Mucosa of descending colon (tissue), 3 donors: ENCODE measurements around the gene PUSL1. TPM values are rescaled to one million over a fixed set of nuclear protein-coding genes. Genes with fewer than 3 reads are reported as not detected.

Experiments used
- ATAC-seq: fragments of 200-7000 bp; cut with Tn5 transposase; one replicate; pipeline ENCODE4 v1.9.1; 2020; ENCODE audit warnings: mild to moderate bottlenecking, moderate library complexity
- DNase-seq, 3 donors: peaks; one replicate each; pipeline ENCODE4 v3.0.0-alpha.2; 2020
- H3K36me3 ChIP-seq: fragments of 200-600 bp; one replicate; pipeline ENCODE4 v1.8.0; 2021; ENCODE audit warnings: low read depth, mild to moderate bottlenecking
- H3K4me1 ChIP-seq: fragments of 200-600 bp; one replicate; pipeline ENCODE4 v1.8.0; 2021; ENCODE audit warnings: low read depth, mild to moderate bottlenecking
- H3K4me3 ChIP-seq: fragments of 200-600 bp; one replicate; pipeline ENCODE4 v1.8.0; 2021; ENCODE audit warnings: mild to moderate bottlenecking
- H3K9me3 ChIP-seq: fragments of 200-600 bp; one replicate; pipeline ENCODE4 v1.8.0; 2021; ENCODE audit warnings: mild to moderate bottlenecking
- intact Hi-C, 2 donors: fragments of 100-400 bp; cut with DNase I in 1 of 2; cut with micrococcal nuclease in 1 of 2; formaldehyde crosslinking; loops; one replicate each; pipeline versions ENCODE4 v1.11.0 to v1.11.1; 2022; cut with DNase I, micrococcal nuclease
- total RNA-seq, 3 donors: library from RNA; stranded (reverse); fragmentation: NEBNext Ultra II Directional in 2 of 3; extraction: Animal tissue kit (Norgen Biotek cat#: 25700) in 2 of 3; gene quantifications; one replicate each; pipeline versions ENCODE4 v1.2.1 to v1.2.4, GENCODE V29; 2021 to 2023
- TF ChIP-seq, protein P1 (sequence below): fragments of 200-600 bp; IDR thresholded peaks from one replicate; pipeline ENCODE4 v1.8.0; 2022; ENCODE audit warnings: antibody characterized with exemption, mild to moderate bottlenecking
- donor health status: DM: no; HTN: no; CAD: no; lungs with moderate emphysema.
- donor health status: DM: no; HTN: no; CAD: no.
- donor health status: DM: no; HTN: yes; CAD: no.

The PUSL1 gene
- total RNA-seq, 3 donors from 2014 or later, result 12.4 to 15.9 (median 15.4) TPM

- Histone ChIP-seq H3K9me3 (no peaks in the 10 kb centered on the region), H3K4me3 (no peak overlapping the region), H3K36me3 (no peaks in the 10 kb centered on the region), H3K4me1 (peaks cover 23% of the 10 kb centered on the region)
- intact Hi-C loops, result no loop called here
- DNase-seq (no peak), ATAC-seq (no peak)
- TF ChIP-seq, protein P1, sequence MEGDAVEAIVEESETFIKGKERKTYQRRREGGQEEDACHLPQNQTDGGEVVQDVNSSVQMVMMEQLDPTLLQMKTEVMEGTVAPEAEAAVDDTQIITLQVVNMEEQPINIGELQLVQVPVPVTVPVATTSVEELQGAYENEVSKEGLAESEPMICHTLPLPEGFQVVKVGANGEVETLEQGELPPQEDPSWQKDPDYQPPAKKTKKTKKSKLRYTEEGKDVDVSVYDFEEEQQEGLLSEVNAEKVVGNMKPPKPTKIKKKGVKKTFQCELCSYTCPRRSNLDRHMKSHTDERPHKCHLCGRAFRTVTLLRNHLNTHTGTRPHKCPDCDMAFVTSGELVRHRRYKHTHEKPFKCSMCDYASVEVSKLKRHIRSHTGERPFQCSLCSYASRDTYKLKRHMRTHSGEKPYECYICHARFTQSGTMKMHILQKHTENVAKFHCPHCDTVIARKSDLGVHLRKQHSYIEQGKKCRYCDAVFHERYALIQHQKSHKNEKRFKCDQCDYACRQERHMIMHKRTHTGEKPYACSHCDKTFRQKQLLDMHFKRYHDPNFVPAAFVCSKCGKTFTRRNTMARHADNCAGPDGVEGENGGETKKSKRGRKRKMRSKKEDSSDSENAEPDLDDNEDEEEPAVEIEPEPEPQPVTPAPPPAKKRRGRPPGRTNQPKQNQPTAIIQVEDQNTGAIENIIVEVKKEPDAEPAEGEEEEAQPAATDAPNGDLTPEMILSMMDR, result no peak
These were observed 26.9 kb downstream of the PUSL1 start for GRCh38 chr1:1335283-1335682.

- H3K4me1 ChIP-seq, result peaks cover 19% of the 10 kb centered on the region
- no peak for ATAC-seq
- H3K4me3 ChIP-seq, result no peak overlapping the region
- no peaks in the 10 kb centered on the region for H3K36me3 ChIP-seq
- TF ChIP-seq, protein P1, result no peak
- no peak for DNase-seq
- no peaks in the 10 kb centered on the region for H3K9me3 ChIP-seq
- intact Hi-C loops, result no loop called here
These were observed 27.4 kb downstream of the PUSL1 start for GRCh38 chr1:1335792-1336248.

GRCh38 chr1:1336446-1336845 is 28.0 kb downstream of the PUSL1 start:
- intact Hi-C loops, result no loop called here
- H3K4me1 ChIP-seq, result peaks cover 15% of the 10 kb centered on the region
- ATAC-seq (no peak), DNase-seq (no peak)
- no peaks in the 10 kb centered on the region for H3K36me3 ChIP-seq
- TF ChIP-seq, protein P1, result no peak
- H3K9me3 ChIP-seq, result no peaks in the 10 kb centered on the region
- H3K4me3 ChIP-seq, result no peak overlapping the region

GRCh38 chr1:1336931-1337792 is 28.8 kb downstream of the PUSL1 start:
- DNase-seq (no peak), ATAC-seq (no peak)
- TF ChIP-seq, protein P1, result no peak
- Histone ChIP-seq H3K9me3 (no peaks in the 10 kb centered on the region), H3K4me3 (no peak overlapping the region), H3K36me3 (no peaks in the 10 kb centered on the region), H3K4me1 (peaks cover 12% of the 10 kb centered on the region)
- intact Hi-C loops, result no loop called here

DNA sequence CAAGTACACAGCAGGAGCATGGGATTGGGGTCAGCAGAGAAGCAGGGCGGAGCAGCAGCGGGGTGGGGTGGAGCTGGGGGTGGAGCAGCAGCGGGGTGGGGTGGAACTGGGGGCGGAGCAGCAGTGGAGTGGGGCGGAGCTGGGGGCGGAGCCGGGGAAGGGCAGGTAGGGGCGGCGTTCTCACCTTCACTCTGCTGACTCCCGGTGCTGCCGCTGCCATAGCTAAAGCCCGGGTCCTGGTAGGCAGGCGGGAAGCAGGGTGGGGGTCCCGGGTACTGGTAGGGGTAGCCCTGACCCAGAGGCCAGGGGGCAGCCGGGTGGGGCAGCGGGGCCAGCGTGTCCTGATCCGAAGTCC is 29.4 kb downstream of the PUSL1 start:
- Histone ChIP-seq H3K36me3 (no peaks in the 10 kb centered on the region), H3K9me3 (no peaks in the 10 kb centered on the region), H3K4me3 (no peak overlapping the region), H3K4me1 (peaks cover 7% of the 10 kb centered on the region)
- intact Hi-C loops, result no loop called here
- peak in 2 of 3 donors; percentile 75 to 83 for DNase-seq
- peak; percentile 85 for ATAC-seq
- TF ChIP-seq, protein P1, result no peak
